ENCODE results near the gene SORCS2.

SORCS2 gene

DNA sequence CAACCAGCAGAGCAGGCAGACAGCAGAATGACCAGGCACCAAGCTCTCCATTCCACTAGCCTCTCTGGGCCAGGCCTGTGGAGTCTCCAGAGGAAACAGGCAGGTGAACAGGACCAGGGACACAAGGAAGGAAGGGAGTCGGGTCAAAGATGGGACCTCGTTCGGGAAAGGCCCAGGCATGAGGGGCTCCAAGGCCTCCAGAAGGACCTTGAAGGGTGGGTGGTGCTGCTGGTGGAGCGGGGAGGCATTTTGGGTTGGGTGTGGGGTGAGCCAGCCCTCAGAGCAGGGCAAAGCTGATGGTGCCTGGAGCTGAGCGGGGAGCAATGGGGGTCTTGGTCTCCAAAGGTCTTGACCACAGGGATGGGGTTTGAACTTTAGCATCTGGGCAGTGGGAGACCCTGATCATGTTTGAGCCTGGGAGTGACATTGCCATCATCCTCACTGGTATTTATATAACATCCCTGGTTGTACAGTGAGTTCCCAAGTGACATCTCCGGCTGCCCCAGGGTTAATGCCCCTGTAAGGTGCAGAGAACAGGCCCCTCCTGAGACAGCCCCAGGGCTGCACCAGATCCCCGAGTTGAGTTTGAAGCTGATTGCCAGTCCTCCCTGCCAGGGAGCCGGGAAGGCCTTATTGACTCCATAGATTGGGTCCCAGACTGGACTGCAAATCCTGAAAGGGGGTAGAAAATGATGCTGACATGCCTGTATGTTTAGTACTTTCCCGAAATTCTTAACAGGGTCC, 189.7 kb downstream of the SORCS2 start:
- Histone ChIP-seq H3K36me3 (ENCODE audit: insufficient read depth, low read length) (no peaks in the 10 kb centered on the region), H3K4me3 (no peak overlapping the region), H3K27ac (no peak overlapping the region), H3K9me3 (ENCODE audit: low read depth, low read length) (no peaks in the 10 kb centered on the region), H3K9ac (ENCODE audit: insufficient read length) (no peak overlapping the region)
- TF ChIP-seq EZH2 (IDR thresholded peaks at IDR 0.05): no peak
- no peak for TF ChIP-seq FOXP2 (optimal IDR thresholded peaks at IDR 0.05; ENCODE audit: control extremely low read depth, extremely low read length, insufficient read depth)
- TF ChIP-seq POLR2AphosphoS5 (IDR thresholded peaks at IDR 0.05; ENCODE audit: borderline replicate concordance, low read depth, low read length): no peak
- DNase-seq (ENCODE audit: low read depth, low spot score): no peak

- no peak overlapping the region for H3K4me3 ChIP-seq
- no peak overlapping the region for H3K27ac ChIP-seq
- H3K9ac ChIP-seq (ENCODE audit: insufficient read length): no peak overlapping the region
- DNase-seq (ENCODE audit: low read depth, low spot score): no peak
- TF ChIP-seq POLR2AphosphoS5 (IDR thresholded peaks at IDR 0.05; ENCODE audit: borderline replicate concordance, low read depth, low read length) (no peak), EZH2 (IDR thresholded peaks at IDR 0.05) (no peak), FOXP2 (optimal IDR thresholded peaks at IDR 0.05; ENCODE audit: control extremely low read depth, extremely low read length, insufficient read depth) (no peak)
- H3K36me3 ChIP-seq (ENCODE audit: insufficient read depth, low read length): no peaks in the 10 kb centered on the region
- H3K9me3 ChIP-seq (ENCODE audit: low read depth, low read length): no peaks in the 10 kb centered on the region
These were observed 190.3 kb downstream of the SORCS2 start for GRCh38 chr4:7382634-7383014.

- TF ChIP-seq EZH2 (IDR thresholded peaks at IDR 0.05): no peak
- TF ChIP-seq POLR2AphosphoS5 (IDR thresholded peaks at IDR 0.05; ENCODE audit: borderline replicate concordance, low read depth, low read length): no peak
- TF ChIP-seq FOXP2 (optimal IDR thresholded peaks at IDR 0.05; ENCODE audit: control extremely low read depth, extremely low read length, insufficient read depth): no peak
- Histone ChIP-seq H3K9ac (ENCODE audit: insufficient read length) (no peak overlapping the region), H3K36me3 (ENCODE audit: insufficient read depth, low read length) (no peaks in the 10 kb centered on the region), H3K27ac (no peak overlapping the region), H3K9me3 (ENCODE audit: low read depth, low read length) (no peaks in the 10 kb centered on the region), H3K4me3 (no peak overlapping the region)
- DNase-seq (ENCODE audit: low read depth, low spot score): no peak
These were observed 190.9 kb downstream of the SORCS2 start for GRCh38 chr4:7383266-7383665.

DNA sequence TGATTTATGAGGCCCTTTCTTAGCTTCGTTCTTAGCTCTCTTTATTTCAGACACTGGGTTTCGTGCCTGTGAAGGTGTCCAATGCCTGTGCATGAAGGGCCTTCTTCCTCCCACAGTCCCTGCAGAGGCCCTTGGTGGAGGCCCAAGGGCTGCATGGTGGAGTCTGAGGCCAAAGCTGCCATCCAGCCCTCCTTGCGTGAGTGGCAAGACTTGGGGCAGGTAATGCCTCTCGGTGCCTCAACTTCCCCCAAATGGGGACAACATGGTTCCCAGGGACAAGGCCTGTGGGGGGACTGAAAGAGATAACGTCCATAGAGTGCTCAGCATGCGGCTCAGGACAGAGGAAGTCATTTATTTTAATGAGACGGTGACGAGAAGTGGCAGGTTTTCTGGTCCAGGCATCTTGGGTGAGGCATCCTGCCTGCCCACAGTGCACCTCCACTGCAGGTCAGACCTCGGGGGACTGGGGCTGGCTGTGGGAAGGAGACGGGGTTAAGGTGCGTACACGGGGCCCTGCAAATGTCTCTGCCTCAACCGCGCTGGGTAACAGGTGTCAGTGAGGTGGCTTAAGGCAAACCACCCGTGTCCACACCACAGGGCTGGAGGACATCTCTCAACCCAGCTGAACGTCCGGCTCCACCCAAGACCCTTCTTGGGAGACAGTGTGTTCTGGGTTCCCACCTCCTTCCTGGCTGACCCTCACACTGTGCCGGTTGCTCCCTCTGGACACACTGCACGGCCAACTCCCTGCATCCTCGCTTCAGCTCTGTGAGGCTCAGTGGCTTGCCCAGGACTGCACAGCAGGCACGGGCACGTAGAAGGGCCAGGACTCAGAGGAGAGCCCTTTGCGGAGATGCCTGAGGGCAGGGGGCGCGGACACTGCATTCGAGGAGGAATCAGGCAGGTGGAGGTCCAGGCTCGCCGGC, 191.9 kb downstream of the SORCS2 start:
- H3K36me3 ChIP-seq (ENCODE audit: insufficient read depth, low read length): no peaks in the 10 kb centered on the region
- H3K27ac ChIP-seq: no peak overlapping the region
- no peak overlapping the region for H3K4me3 ChIP-seq
- no peak for DNase-seq (ENCODE audit: low read depth, low spot score)
- H3K9me3 ChIP-seq (ENCODE audit: low read depth, low read length): no peaks in the 10 kb centered on the region
- H3K9ac ChIP-seq (ENCODE audit: insufficient read length): no peak overlapping the region
- TF ChIP-seq FOXP2 (optimal IDR thresholded peaks at IDR 0.05; ENCODE audit: control extremely low read depth, extremely low read length, insufficient read depth): no peak
- no peak for TF ChIP-seq EZH2 (IDR thresholded peaks at IDR 0.05)
- TF ChIP-seq POLR2AphosphoS5 (IDR thresholded peaks at IDR 0.05; ENCODE audit: borderline replicate concordance, low read depth, low read length): no peak

GRCh38 chr4:7384929-7385890, 192.9 kb downstream of the SORCS2 start:
- no peak overlapping the region for H3K9ac ChIP-seq (ENCODE audit: insufficient read length)
- H3K4me3 ChIP-seq: no peak overlapping the region
- no peaks in the 10 kb centered on the region for H3K9me3 ChIP-seq (ENCODE audit: low read depth, low read length)
- DNase-seq (ENCODE audit: low read depth, low spot score): no peak
- no peak overlapping the region for H3K27ac ChIP-seq
- no peaks in the 10 kb centered on the region for H3K36me3 ChIP-seq (ENCODE audit: insufficient read depth, low read length)
- no peak for TF ChIP-seq EZH2 (IDR thresholded peaks at IDR 0.05)
- no peak for TF ChIP-seq FOXP2 (optimal IDR thresholded peaks at IDR 0.05; ENCODE audit: control extremely low read depth, extremely low read length, insufficient read depth)
- TF ChIP-seq POLR2AphosphoS5 (IDR thresholded peaks at IDR 0.05; ENCODE audit: borderline replicate concordance, low read depth, low read length): no peak

- H3K9me3 ChIP-seq (ENCODE audit: low read depth, low read length): no peaks in the 10 kb centered on the region
- H3K36me3 ChIP-seq (ENCODE audit: insufficient read depth, low read length): no peaks in the 10 kb centered on the region
- no peak overlapping the region for H3K4me3 ChIP-seq
- DNase-seq (ENCODE audit: low read depth, low spot score): no peak
- TF ChIP-seq FOXP2 (optimal IDR thresholded peaks at IDR 0.05; ENCODE audit: control extremely low read depth, extremely low read length, insufficient read depth) (no peak), EZH2 (IDR thresholded peaks at IDR 0.05) (no peak), POLR2AphosphoS5 (IDR thresholded peaks at IDR 0.05; ENCODE audit: borderline replicate concordance, low read depth, low read length) (no peak)
- H3K27ac ChIP-seq: no peak overlapping the region
- no peak overlapping the region for H3K9ac ChIP-seq (ENCODE audit: insufficient read length)
These were observed 195.6 kb downstream of the SORCS2 start for GRCh38 chr4:7387925-7388324.

DNA sequence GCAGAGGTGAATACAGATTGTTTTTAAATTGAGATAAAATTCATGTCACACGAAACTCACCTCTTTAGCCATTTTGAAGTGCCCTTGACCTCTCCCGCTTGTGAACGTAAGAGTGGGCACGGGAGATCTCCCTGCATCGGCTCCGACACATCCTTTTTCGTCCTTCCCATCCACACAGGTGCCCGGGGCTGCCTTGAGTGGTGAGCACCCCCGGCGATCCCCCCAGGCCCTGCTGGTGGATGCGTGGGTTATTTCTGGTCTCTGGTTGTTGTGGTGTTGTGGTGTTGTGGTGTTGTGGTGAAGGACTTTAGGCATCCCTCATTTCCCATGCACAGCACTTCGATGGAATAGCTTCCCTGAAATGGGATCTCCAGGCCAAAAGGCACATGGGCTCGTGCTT, 196.3 kb downstream of the SORCS2 start:
- Histone ChIP-seq H3K36me3 (ENCODE audit: insufficient read depth, low read length) (no peaks in the 10 kb centered on the region), H3K4me3 (no peak overlapping the region), H3K9me3 (ENCODE audit: low read depth, low read length) (no peaks in the 10 kb centered on the region), H3K27ac (no peak overlapping the region), H3K9ac (ENCODE audit: insufficient read length) (no peak overlapping the region)
- DNase-seq (ENCODE audit: low read depth, low spot score): no peak
- no peak for TF ChIP-seq POLR2AphosphoS5 (IDR thresholded peaks at IDR 0.05; ENCODE audit: borderline replicate concordance, low read depth, low read length)
- no peak for TF ChIP-seq FOXP2 (optimal IDR thresholded peaks at IDR 0.05; ENCODE audit: control extremely low read depth, extremely low read length, insufficient read depth)
- TF ChIP-seq EZH2 (IDR thresholded peaks at IDR 0.05): no peak

All from SK-N-MC (cell line).